GM18868 (cell line): ENCODE measurements around the gene ANXA3.
"Not testable (repeated sequence)": the region's sequence is repeated elsewhere in the genome, so short reads cannot be mapped to it uniquely, and the experiment has no call there.

Experiments used
- ATAC-seq: cut with Tn5 transposase; IDR thresholded peaks from one replicate; pipeline ENCODE4 v1.9.1; 2021; ENCODE audit warnings: mild to moderate bottlenecking, moderate library complexity; ENCODE audit not compliant: unreplicated experiment

Gene ANXA3

GRCh38 chr4:78551420-78552351, at the start of gene ANXA3:
TSS of gene ANXA3 (plus strand) at chr4:78551770. CDS start at chr4:78554474, 2,704 bp downstream.
- no peak for ATAC-seq

GRCh38 chr4:78506260-78506659, 45.3 kb upstream of the ANXA3 start:
- ATAC-seq: not testable (repeated sequence)

GRCh38 chr4:78509043-78509442, 42.5 kb upstream of the ANXA3 start:
- ATAC-seq: no peak

- no peak for ATAC-seq
Measured at GRCh38 chr4:78510108-78510507, 41.5 kb upstream of the ANXA3 start.

- ATAC-seq: no peak
Measured at GRCh38 chr4:78510681-78511080, 40.9 kb upstream of the ANXA3 start.

- ATAC-seq: no peak
Measured at GRCh38 chr4:78512357-78512920, 39.1 kb upstream of the ANXA3 start.

- no peak for ATAC-seq
Measured at GRCh38 chr4:78513411-78513975, 38.1 kb upstream of the ANXA3 start.

- ATAC-seq: no peak
Measured at GRCh38 chr4:78517050-78517652, 34.4 kb upstream of the ANXA3 start.

GRCh38 chr4:78518561-78518960, 33.0 kb upstream of the ANXA3 start:
- no peak for ATAC-seq

GRCh38 chr4:78519962-78520361, 31.6 kb upstream of the ANXA3 start:
- no peak for ATAC-seq

- ATAC-seq: no peak
Measured at GRCh38 chr4:78520808-78521226, 30.8 kb upstream of the ANXA3 start.

- ATAC-seq: no peak
Measured at GRCh38 chr4:78524009-78524408, 27.6 kb upstream of the ANXA3 start.

GRCh38 chr4:78525559-78525958, 26.0 kb upstream of the ANXA3 start:
- no peak for ATAC-seq

GRCh38 chr4:78527103-78527502, 24.5 kb upstream of the ANXA3 start:
- ATAC-seq: no peak

- ATAC-seq: no peak
Measured at GRCh38 chr4:78527555-78527954, 24.0 kb upstream of the ANXA3 start.

GRCh38 chr4:78528327-78528726, 23.2 kb upstream of the ANXA3 start:
- ATAC-seq: no peak

GRCh38 chr4:78529569-78530209, 21.9 kb upstream of the ANXA3 start:
- no peak for ATAC-seq

GRCh38 chr4:78532046-78532445, 19.5 kb upstream of the ANXA3 start:
- no peak for ATAC-seq

- ATAC-seq: no peak
Measured at GRCh38 chr4:78533854-78534253, 17.7 kb upstream of the ANXA3 start.

GRCh38 chr4:78534286-78534955, 17.1 kb upstream of the ANXA3 start:
- no peak for ATAC-seq
